Spleen (tissue), 7 donors: ENCODE results near the gene SVOP.

ENCODE experiments used
- POLR2A ChIP-seq, 3 donors: fragments of 450-650 bp; IDR thresholded peaks; one replicate each; pipeline ENCODE4 v1.5.1; 2017; ENCODE audit warnings: antibody characterized with exemption in 3 of 3, mild to moderate bottlenecking in 1 of 3
- TF ChIP-seq, protein P1 (sequence below), 11 experiments: fragments of 200-600 bp in 7 of 11; fragments of 450-650 bp in 4 of 11; sonication (generic) in 4 of 11; IDR thresholded peaks in 8 of 11; conservative IDR thresholded peaks in 3 of 11; 1 replicate in 7 of 11; 2 replicates in 4 of 11; pipeline versions ENCODE4 v1.4.0 to v1.8.0; 2016 to 2021; ENCODE audit warnings: antibody characterized with exemption in 11 of 11, inconsistent platforms in 4 of 11, mild to moderate bottlenecking in 1 of 11
- donor health status: DM: no; HTN: no; CAD: no; lungs with moderate emphysema.
- donor health status: DM: no; HTN: no; CAD: no.
- donor health status: DM: no; HTN: no; CAD: no.

GRCh38 chr12:108879615-108880254 lies 141.1 kb downstream of the SVOP start, which contains the start of gene DAO:
- TF ChIP-seq POLR2A (IDR thresholded peaks at IDR 0.05): no peak
- TF ChIP-seq, protein P1, sequence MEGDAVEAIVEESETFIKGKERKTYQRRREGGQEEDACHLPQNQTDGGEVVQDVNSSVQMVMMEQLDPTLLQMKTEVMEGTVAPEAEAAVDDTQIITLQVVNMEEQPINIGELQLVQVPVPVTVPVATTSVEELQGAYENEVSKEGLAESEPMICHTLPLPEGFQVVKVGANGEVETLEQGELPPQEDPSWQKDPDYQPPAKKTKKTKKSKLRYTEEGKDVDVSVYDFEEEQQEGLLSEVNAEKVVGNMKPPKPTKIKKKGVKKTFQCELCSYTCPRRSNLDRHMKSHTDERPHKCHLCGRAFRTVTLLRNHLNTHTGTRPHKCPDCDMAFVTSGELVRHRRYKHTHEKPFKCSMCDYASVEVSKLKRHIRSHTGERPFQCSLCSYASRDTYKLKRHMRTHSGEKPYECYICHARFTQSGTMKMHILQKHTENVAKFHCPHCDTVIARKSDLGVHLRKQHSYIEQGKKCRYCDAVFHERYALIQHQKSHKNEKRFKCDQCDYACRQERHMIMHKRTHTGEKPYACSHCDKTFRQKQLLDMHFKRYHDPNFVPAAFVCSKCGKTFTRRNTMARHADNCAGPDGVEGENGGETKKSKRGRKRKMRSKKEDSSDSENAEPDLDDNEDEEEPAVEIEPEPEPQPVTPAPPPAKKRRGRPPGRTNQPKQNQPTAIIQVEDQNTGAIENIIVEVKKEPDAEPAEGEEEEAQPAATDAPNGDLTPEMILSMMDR (IDR thresholded peaks at IDR 0.05 in 8 of 11, conservative IDR thresholded peaks at IDR 0.05 in 3 of 11): no peak
